ENCODE measurements around the gene ZFR2.

ZFR2 gene

GRCh38 chr19:3783660-3784584 lies 84.9 kb downstream of the ZFR2 start:
- no peak for DNase-seq (ENCODE audit: low read depth)

GRCh38 chr19:3782903-3783302 lies 85.9 kb downstream of the ZFR2 start:
- no peak for DNase-seq (ENCODE audit: low read depth)
- H3K4me3 ChIP-seq (ENCODE audit: low read length): no peak overlapping the region
- TF ChIP-seq, protein P1, sequence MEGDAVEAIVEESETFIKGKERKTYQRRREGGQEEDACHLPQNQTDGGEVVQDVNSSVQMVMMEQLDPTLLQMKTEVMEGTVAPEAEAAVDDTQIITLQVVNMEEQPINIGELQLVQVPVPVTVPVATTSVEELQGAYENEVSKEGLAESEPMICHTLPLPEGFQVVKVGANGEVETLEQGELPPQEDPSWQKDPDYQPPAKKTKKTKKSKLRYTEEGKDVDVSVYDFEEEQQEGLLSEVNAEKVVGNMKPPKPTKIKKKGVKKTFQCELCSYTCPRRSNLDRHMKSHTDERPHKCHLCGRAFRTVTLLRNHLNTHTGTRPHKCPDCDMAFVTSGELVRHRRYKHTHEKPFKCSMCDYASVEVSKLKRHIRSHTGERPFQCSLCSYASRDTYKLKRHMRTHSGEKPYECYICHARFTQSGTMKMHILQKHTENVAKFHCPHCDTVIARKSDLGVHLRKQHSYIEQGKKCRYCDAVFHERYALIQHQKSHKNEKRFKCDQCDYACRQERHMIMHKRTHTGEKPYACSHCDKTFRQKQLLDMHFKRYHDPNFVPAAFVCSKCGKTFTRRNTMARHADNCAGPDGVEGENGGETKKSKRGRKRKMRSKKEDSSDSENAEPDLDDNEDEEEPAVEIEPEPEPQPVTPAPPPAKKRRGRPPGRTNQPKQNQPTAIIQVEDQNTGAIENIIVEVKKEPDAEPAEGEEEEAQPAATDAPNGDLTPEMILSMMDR (conservative IDR thresholded peaks at IDR 0.05; ENCODE audit: low read depth, low read length): no peak

More at GRCh38 chr19:3783660-3784584, 84.9 kb downstream of the ZFR2 start:
- no peak overlapping the region for H3K4me3 ChIP-seq (ENCODE audit: low read length)
- TF ChIP-seq, protein P1 (conservative IDR thresholded peaks at IDR 0.05; ENCODE audit: low read depth, low read length): peak; percentile 33

DNA sequence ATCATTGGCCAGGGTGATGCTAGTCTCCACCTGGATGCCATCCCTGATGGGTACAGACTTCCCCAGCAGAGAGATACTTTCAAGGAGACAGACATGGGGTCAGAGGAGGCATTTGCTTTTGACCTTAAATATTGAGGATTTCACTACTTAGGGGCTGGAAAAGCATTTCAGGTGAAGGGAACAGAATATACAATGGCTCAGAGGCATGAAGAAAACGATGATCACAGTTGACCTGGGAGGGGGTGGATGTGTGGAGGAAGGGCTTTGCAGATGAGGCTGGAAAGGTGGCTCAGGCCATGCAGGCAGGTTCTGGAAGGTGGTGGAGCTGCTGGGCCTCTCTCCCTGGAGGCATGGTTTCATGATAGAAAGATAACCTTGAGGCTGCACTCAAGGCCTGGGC lies 86.5 kb downstream of the ZFR2 start:
- DNase-seq (ENCODE audit: low read depth): no peak
- TF ChIP-seq, protein P1 (conservative IDR thresholded peaks at IDR 0.05; ENCODE audit: low read depth, low read length): no peak
- no peak overlapping the region for H3K4me3 ChIP-seq (ENCODE audit: low read length)

DNA sequence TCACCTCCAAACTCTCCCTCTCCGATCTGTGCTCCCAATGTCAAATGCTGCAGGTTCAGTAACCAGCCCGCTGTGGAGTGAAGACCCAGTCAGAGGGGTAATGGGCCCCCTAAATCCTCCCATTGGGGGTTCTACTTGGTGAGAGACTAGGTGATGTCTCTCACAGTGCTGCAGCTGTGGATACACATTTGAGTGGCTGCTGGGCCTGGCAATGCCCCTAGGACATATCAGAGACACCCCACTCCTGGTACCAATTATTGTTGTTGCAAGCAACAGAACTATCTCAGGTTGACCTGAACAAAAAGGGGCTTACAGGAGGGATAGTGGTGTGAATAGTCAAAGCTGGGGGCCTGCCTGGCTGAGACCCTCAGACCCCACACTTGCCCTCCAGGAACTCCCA lies 87.2 kb downstream of the ZFR2 start:
- TF ChIP-seq, protein P1 (conservative IDR thresholded peaks at IDR 0.05; ENCODE audit: low read depth, low read length): no peak
- H3K4me3 ChIP-seq (ENCODE audit: low read length): no peak overlapping the region
- no peak for DNase-seq (ENCODE audit: low read depth)

DNA sequence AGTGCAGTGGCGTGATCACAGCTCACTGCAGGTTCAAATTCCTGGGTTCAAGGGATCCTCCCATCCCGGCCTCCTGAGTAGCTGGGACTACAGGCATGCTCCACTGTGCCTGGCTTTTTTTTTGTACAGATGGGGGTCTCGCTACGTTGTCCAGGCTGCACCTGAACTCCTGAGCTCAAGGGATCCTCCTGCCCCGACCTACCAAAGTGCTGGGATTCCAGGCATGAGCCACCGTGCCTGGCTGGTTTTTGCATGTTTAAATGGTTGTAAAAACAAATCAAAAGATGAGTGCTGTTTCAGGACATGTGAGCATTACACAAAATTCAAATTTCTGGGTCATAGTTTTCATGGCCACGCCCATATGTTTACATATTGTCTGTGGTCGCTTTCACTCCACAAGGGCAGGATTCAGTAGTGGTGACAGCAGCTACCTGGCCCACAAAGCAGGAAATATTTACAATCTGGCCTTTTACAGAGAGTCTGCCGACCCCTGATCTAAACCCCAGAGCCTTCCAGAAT lies 88.0 kb downstream of the ZFR2 start:
- no peak for DNase-seq (ENCODE audit: low read depth)
- TF ChIP-seq, protein P1 (conservative IDR thresholded peaks at IDR 0.05; ENCODE audit: low read depth, low read length): no peak
- H3K4me3 ChIP-seq (ENCODE audit: low read length): no peak overlapping the region

DNA sequence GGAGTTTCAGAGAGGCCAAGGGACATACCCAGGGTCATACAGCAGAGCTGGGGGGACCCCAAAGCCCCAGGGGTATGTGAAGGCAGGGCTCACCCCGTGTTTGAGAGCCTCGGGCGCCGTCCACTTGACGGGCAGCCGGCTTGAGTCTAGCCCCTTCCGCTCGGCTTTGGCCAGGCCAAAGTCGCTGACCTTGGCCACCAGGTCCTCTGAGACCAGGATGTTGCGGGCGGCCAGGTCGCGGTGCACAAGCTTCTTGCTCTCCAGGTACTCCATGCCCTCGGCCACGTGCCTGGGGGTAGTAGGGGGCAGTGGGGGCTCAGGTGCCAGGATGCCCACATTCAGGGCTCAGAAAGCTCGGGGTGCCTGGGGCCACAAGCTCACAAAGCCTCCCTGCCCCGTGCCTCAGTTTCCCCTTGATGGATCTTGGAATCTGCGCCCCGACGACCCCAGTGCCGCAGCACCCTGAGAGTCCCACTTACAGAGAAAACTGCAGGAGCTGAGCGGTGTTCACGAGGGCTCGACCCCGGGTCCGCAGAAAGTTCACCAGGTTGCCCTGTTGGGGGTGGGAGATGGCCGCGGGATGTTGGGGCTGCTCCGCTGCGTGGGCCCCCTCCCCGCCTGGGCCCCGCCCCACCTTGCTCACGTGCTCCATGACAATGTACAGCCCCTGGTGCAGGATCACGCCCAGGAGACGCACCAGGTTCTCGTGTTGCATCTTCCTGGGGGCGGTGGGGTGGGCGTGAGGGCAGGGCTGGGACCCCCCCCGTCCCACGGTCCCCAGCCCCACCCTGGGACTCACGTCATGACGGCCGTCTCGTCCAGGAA lies 89.7 kb downstream of the ZFR2 start:
- no peak for DNase-seq (ENCODE audit: low read depth)
- TF ChIP-seq, protein P1 (conservative IDR thresholded peaks at IDR 0.05; ENCODE audit: low read depth, low read length): no peak
- no peak overlapping the region for H3K4me3 ChIP-seq (ENCODE audit: low read length)
